DMS53 treated with DMSO at 0.1 percent for 48 hours (cell line): ENCODE results near the gene PRDM10.
"Not testable (repeated sequence)": the region's sequence is repeated elsewhere in the genome, so short reads cannot be mapped to it uniquely, and the experiment has no call there.

Source experiments
- DNase-seq: peaks from one replicate; lab custom pipeline; 2025; ENCODE audit not compliant: unreplicated experiment; lab: John Stamatoyannopoulos, UW

The PRDM10 gene

DNA sequence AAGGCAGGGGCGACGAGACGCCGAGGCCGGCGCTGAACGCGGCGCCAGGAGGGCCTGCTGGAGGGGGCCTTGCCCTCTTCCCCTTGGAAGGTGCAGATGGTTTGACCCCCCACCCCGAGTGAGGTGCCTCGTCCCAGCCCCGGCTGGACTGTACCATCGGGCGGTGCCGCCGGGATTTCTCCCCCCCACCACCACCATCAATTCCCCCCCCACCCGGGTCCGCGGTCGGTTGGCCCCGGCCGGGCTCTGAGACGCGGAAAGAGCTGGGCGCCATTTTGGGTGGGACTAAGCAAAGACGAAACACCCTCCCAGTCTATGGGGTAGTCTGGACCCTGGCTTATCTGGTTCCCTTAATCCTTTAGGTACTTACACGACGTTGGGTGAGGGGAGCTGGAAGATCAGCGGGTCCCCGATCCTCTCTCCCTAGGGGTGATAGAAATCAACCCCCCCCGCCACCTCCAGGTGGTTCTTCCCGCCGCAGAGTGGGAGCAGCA is at the start of gene PRDM10:
PRDM10 (minus strand) TSS at position 484 of the 494 bp plus-strand sequence. CDS start 41,871 bp downstream, outside the sequence.
- DNase-seq = no peak

- no peak for DNase-seq
Observed at GRCh38 chr11:130051082-130051481, 48.4 kb upstream of the PRDM10 start.

DNA sequence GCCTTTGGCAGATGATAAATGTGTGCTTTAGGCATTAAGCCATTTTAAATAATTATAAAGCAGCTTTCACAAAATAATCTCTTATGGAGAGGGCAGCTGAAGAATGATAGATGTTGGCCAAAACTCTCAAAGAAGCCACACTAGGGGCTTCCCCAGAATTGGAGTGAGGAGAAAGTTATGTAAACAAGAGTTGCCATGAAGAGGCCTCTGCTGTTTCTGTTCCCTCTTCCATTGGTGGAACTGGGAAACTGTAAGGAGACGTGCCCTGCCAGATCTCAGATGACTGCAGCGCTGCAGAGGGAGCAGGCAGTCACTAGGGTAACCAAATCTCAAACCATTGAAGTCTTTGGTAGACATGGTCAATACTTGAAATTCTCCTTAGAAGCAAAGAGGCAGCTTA is 47.6 kb upstream of the PRDM10 start:
- no peak for DNase-seq

- DNase-seq = no peak
Observed at GRCh38 chr11:130049328-130049771, 46.7 kb upstream of the PRDM10 start.

DNA sequence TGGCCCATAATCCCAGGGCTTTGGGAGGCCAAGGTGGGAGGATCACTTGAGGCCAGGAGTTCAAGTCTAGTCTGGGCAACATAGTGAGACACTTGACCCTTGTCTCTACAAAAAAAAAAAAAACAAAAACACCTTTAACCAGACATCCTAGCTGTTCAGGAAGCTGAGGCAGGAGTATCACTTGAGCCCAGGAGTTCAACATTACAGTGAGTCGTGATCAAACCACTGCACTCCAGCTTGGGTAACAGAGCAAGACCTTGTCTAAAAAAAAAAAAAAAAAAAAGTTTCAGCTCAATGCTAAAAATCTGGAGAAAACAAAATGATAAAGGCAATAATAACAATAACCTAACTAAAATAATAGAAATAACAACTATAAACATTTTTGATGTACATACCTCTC is 44.5 kb upstream of the PRDM10 start:
- DNase-seq = no peak

DNA sequence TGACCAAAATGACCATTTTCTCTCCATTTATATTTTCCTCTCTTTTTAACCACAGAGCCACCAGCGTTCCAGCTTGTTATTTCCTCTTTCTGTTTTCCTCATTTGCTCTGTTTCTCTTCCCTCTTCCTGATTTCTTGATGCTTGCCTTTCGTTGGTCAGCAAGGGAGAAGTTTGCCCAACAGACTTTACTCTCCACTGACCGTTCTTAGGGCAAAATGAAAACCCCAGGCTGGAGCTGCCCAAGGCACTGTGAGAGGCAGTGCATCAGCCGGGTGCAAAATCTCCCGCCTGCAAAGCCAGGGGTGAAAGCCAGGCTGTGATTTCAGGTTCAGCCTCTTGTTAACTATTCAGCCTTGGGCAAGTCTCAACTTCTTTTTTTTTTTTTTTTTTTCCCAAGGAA is 40.9 kb upstream of the PRDM10 start:
- no peak for DNase-seq

DNA sequence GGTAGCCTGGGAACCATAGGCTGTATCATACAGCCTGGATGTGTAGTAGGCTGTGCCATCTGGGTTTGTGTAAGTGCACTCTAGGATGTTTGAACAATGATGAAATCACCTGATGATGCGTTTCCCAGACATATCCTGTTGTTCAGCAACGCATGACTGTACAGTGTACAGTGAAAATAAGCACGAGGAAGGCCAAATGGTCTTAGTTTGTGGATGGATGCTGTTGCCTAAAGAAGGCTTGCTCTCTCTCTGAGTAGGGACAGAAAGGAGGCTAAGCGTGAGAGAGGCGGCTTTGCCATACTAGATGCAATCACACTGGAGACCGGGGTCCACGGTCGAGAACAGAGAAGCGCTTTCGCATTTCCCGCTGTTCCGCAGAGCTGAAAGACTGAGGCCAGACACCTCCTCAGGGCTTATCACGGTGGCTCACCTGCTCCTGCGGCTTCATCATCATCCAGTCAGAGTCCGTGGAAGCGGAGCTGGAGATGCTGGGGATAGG is 39.5 kb upstream of the PRDM10 start:
- DNase-seq = peak; percentile 96

- DNase-seq = no peak
Observed at GRCh38 chr11:130040281-130040940, 37.8 kb upstream of the PRDM10 start.

DNA sequence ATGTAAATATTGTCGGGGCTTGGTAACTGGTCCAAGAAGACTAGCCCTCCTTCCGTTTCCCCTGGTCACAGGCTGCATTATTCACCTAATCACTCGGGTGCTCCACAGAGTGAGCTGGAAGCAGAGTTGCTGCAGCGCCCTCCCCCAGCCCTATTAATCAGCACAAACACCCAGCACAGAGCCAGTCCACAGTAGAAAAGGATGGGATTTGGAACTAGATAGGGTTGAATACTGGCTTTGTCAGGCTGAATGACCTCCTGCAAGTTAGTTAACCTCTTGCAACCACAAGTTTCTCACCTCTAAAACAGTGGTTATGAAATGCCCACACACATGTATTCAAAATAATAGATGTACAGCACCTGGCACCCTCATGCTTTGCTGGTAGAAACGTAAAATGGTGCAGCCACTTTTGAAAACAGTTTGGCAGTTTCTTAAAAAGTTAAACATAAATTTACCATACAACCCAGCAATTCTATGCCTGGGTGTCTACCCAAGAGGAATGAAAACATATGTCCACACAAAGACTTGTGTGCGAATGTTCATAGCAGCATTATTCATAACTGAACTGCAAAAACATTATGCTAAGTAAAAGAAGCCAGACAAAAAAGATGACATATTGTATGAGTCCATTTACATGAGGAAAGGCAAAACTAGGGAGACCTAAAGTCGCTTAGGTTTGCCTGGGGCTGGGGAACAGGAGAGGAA is 35.4 kb upstream of the PRDM10 start:
- no peak for DNase-seq

DNA sequence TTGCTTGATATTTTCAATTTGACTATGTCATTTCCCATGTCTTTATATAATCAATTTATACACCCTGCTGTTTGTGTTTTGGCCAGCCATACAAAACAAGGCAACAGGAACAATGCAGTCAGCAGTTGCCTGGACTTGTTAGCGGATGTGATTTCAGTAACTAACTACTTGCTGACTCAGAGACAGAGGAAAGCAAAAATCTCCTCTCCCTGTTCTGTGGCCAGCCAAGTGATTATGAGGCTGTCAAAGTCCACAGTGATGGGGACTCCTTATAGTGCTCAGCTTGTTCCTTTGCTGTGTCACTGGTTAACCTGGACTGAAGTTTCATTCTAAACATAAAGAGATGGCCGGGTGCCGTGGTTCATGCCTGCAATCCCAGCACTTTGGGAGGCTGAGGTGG is 34.4 kb upstream of the PRDM10 start:
- no peak for DNase-seq

GRCh38 chr11:130034236-130034635 is 31.6 kb upstream of the PRDM10 start:
- DNase-seq = no peak

GRCh38 chr11:130032931-130033330 is 30.3 kb upstream of the PRDM10 start:
- no peak for DNase-seq

DNA sequence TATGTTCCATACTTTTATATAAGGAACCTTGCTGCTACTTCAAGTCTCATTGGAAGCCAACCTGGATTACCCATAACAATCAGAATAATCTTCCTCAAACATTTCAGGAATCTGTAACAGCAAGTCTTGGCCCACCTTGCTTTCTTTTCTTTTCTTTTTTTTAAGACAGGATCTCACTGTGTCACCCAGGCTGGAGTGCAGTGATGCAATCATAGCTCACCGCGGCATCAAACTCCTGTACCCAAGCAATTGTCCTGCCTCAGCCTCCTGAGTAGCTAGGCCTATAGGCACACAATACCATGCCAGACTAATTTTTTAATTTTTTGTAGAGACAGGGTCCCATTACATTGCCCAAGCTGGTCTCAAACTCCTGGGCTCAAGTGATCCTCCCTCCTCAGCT is 29.3 kb upstream of the PRDM10 start:
- no peak for DNase-seq

GRCh38 chr11:130031056-130031455 is 28.4 kb upstream of the PRDM10 start:
- DNase-seq = no peak

DNA sequence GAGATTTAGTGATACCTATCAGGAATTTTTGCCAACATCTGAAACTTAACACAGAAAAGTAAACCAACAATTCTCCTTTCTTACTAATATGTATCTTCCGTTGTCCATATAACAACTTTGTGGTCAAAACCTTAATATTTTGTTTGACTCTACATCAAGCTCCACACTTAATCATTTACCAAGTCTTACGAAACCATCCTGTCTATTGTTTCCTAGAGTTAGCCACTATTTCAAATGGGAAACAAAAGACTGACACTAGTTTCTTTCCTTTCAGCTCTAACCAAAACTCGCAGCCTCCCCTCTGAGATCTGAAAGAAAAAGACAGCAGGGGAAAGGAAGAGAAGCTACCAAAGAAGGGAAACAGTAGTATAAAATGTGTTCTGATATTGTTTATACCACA is 26.5 kb upstream of the PRDM10 start:
- no peak for DNase-seq

GRCh38 chr11:130025371-130025770 is 22.7 kb upstream of the PRDM10 start:
- no peak for DNase-seq

GRCh38 chr11:130024361-130024760 is 21.7 kb upstream of the PRDM10 start:
- DNase-seq = no peak

DNA sequence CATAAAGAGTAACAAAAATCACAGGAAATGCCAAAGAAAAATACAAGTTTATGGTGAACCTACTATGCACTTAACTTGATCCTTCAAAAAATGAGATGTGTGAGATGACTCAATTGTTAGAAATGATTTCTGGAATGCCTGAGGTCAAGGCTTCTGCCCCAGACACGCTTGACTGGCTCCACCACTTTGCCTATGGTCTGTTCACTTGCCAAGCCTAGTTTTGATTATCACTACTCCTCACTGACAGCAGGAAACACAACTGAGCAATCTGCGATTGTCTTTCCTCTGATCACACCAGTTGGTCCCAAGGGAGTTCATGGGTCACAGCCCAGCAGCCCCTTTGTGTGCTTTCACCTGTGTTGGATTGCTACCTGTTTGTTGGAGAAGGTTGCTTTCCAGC is 20.6 kb upstream of the PRDM10 start:
- no peak for DNase-seq

- DNase-seq = no peak
Observed at GRCh38 chr11:130022799-130023198, 20.2 kb upstream of the PRDM10 start.

DNA sequence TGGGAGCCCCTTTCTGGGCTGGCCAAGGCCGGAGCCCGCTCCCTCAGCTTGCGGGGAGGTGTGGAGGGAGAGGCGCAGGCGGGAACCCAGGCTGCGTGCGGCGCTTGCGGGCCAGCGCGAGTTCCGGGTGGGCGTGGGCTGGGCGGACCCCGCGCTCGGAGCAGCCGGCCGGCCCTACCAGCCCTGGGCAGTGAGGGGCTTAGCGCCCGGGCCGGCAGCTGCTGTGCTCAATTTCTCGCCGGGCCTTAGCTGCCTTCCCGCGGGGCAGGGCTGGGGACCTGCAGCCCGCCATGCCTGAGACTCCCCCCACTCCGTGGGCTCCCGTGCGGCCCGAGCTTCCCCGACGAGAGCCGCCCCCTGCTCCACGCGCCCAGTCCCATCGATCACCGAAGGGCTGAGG is 19.0 kb upstream of the PRDM10 start:
- DNase-seq = not testable (repeated sequence)

- DNase-seq = no peak
Observed at GRCh38 chr11:130020323-130020722, 17.7 kb upstream of the PRDM10 start.

GRCh38 chr11:130015846-130016245 is 13.2 kb upstream of the PRDM10 start:
- not testable (repeated sequence) for DNase-seq
